Measurements from ENCODE around the gene BCORL1. TPM values are rescaled to one million over a fixed set of nuclear protein-coding genes. Genes with fewer than 3 reads are reported as not detected.

Gene BCORL1
- polyA plus RNA-seq, 3 donors from 2014 or later, result 0.59 to 2.8 TPM; not detected in 1

DNA sequence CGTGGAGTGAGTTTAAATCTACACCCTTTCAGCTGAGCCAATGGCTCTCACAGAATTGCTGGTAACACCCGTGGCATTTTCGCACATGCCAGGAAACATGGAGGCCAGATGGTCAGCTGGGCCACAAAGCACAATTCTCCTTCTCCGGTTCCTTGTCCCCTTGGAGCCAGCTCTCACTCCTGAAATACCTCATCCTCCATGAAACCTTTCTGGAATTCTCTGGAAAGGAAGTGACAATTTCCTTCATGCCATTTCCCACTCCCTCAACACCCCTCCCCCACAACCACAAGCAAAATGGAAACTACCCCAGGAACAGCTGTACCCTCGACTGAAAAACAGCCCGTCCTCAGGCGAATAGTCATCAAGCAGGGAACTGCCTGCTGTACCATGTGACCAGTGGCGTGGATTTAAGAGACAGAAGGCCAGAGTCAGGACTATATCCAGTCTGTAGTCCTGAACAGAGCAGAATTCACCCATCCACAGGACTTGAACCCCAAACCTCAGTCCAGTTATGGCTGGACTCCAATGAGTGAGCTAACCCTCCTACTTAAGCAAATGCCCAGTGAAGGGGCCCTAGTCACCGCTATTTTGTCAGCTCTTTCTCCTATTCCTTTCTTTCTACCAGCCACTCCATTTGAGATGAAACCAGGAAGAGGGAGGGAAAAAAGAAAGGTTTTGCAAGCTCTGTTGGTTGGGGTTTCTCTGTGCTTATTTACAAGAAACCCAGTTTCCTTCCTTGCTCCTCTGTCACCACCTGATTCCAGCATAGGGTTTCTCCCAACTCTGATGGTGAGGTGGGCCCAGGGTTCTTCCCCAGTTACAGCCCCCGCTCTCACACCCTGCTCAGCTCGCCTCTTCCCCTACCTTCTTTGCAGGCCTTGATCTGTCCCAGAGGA is 103.4 kb downstream of the BCORL1 start:
- H3K9me3 Mint-ChIP-seq, result no peaks in the 10 kb centered on the region
- H3K27ac Mint-ChIP-seq, result peak overlapping the region; percentile 93 to 96 (median 94)
- peaks cover 0 to 6% (median 0%) of the 10 kb centered on the region in 3 donors for H3K36me3 Mint-ChIP-seq
- peak overlapping the region; percentile 89 to 97 (median 92) for H3K4me3 Mint-ChIP-seq
- peaks cover 3 to 25% (median 15%) of the 10 kb centered on the region in 3 donors for H3K27me3 Mint-ChIP-seq (ENCODE audit: low read depth in 3 of 3)
- no peak for DNase-seq
- peaks cover 93 to 97% of the 10 kb centered on the region in 2 donors for H3K4me1 Mint-ChIP-seq

DNA sequence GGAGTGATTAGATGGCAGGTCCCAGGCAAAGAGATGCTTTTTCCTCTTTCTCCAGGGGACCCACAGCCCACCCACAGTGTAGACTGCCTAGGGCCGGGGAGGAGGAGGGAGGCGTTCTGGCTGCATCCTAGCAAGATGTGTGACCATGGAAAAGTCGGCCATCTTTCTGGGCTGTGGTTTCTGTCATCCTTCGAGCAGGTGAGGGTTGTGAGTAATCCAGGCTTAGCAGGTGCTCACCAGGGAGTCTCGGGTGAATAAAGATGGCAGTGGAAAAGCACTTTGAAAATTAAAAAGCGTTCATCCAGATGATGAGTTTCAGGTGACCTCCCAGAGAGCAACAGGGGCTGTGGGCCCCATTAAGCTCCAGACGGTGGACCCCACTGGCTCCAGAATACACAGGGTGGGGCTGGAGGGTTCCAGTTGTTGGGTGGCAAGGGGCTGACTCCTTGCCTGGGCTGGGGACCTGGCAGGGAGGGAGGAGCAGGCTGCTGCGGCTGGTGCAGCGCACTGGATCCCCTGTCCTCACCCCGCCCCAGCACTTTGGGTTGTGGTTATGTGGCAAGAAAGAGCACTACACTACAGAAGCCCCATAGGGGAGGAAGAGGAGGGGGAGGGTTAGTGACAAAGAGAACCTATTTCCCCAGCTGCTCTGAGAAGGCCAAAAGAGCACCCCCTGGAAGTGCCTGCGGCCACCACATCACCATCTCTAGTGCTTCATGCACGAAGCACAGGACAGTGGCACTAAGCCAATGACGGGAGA is 104.2 kb downstream of the BCORL1 start:
- H3K27ac Mint-ChIP-seq, result peak overlapping the region; percentile 93 to 96 (median 94)
- H3K4me1 Mint-ChIP-seq, result peaks cover 88 to 90% of the 10 kb centered on the region in 2 donors
- H3K27me3 Mint-ChIP-seq (ENCODE audit: low read depth in 3 of 3), result peaks cover 3 to 25% (median 15%) of the 10 kb centered on the region in 3 donors
- DNase-seq, result peak; percentile 85 to 87 (median 85)
- peak overlapping the region; percentile 89 to 97 (median 92) for H3K4me3 Mint-ChIP-seq
- H3K36me3 Mint-ChIP-seq, result peaks cover 0 to 6% (median 0%) of the 10 kb centered on the region in 3 donors
- H3K9me3 Mint-ChIP-seq, result no peaks in the 10 kb centered on the region

DNA sequence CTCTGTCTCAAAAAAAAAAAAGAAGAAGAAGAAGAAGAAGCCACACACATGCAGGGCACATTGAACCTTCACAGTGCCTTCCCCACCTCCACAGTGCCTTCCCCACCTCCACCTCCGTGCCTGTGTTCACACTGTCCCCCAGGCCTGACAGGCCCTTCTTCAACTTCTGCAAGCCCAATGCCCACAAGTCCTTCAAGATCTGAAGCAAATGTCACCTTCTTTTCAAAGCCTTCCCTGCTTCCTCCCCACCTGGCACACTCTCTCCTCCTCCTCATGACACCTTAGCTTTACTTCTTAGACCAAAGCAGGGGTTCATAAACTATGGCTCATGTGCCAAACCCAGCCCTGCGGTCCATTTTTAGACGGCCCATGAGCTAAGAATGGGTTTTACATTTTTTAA is 107.9 kb downstream of the BCORL1 start:
- H3K9me3 Mint-ChIP-seq, result no peaks in the 10 kb centered on the region
- peak overlapping the region; percentile 49 to 96 (median 89) for H3K4me3 Mint-ChIP-seq
- H3K27me3 Mint-ChIP-seq (ENCODE audit: low read depth in 3 of 3), result peaks cover 12 to 25% (median 13%) of the 10 kb centered on the region in 3 donors
- peak overlapping the region; percentile 88 to 98 (median 95) for H3K27ac Mint-ChIP-seq
- DNase-seq, result no peak
- H3K4me1 Mint-ChIP-seq, result peaks cover 85 to 87% of the 10 kb centered on the region in 2 donors
- peaks cover 0 to 6% (median 0%) of the 10 kb centered on the region in 3 donors for H3K36me3 Mint-ChIP-seq

DNA sequence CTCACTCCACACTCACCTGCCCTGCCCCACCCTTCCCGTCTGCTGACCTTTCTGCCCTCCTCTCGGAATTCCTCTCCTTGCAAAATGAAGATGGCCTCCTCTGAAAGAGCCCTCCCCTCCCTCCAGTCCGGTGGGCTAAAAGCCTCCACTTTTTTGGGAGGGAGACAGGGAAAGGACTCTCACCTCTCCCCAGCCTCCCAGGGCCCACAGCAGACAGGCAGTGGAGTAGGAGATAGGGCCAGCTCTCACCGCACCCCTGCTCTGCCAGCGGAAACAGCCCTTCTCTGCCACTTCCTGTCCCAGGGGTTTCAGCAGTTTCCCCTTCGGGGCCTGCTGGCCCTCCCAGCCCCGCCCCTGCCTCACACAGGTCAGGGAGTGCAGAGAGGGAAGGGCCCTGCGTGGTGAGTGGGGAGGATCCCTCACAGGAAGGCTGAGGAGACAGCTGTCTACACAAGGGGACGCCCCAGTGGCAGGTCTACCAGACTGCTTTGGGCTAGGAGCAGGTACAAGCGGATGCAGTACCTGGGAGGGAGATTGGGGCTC is 109.6 kb downstream of the BCORL1 start:
- Mint-ChIP-seq H3K9me3 (no peaks in the 10 kb centered on the region), H3K27ac (peak overlapping the region; percentile 94 to 98 (median 96)), H3K4me3 (peak overlapping the region; percentile 89 to 96 (median 96)), H3K4me1 (peaks cover 81 to 83% of the 10 kb centered on the region in 2 donors), H3K36me3 (peaks cover 0 to 6% (median 0%) of the 10 kb centered on the region in 3 donors), H3K27me3 (ENCODE audit: low read depth in 3 of 3) (peaks cover 7 to 17% (median 12%) of the 10 kb centered on the region in 3 donors)
- DNase-seq, result peak; percentile 84 to 86 (median 85)

GRCh38 chrX:130093271-130093670 is 110.8 kb downstream of the BCORL1 start:
- no peak for DNase-seq
- peak overlapping the region in 3 of 5 donors; percentile 12 to 96 (median 43) for H3K4me3 Mint-ChIP-seq
- peaks cover 3 to 17% (median 12%) of the 10 kb centered on the region in 3 donors for H3K27me3 Mint-ChIP-seq (ENCODE audit: low read depth in 3 of 3)
- H3K27ac Mint-ChIP-seq, result peak overlapping the region; percentile 94 to 98 (median 96)
- H3K4me1 Mint-ChIP-seq, result peaks cover 80 to 84% of the 10 kb centered on the region in 2 donors
- H3K36me3 Mint-ChIP-seq, result peaks cover 0 to 3% (median 0%) of the 10 kb centered on the region in 3 donors
- H3K9me3 Mint-ChIP-seq, result no peaks in the 10 kb centered on the region

GRCh38 chrX:130094696-130095095 is 112.3 kb downstream of the BCORL1 start:
- peak overlapping the region; percentile 78 to 90 (median 88) for H3K27ac Mint-ChIP-seq
- peaks cover 3 to 17% (median 12%) of the 10 kb centered on the region in 3 donors for H3K27me3 Mint-ChIP-seq (ENCODE audit: low read depth in 3 of 3)
- DNase-seq, result peak in 2 of 3 donors; percentile 33 to 44
- H3K36me3 Mint-ChIP-seq, result peaks cover 0 to 3% (median 0%) of the 10 kb centered on the region in 3 donors
- H3K9me3 Mint-ChIP-seq, result no peaks in the 10 kb centered on the region
- H3K4me3 Mint-ChIP-seq, result peak overlapping the region; percentile 26 to 61 (median 51)
- peaks cover 81 to 84% of the 10 kb centered on the region in 2 donors for H3K4me1 Mint-ChIP-seq

GRCh38 chrX:130095249-130096030 is 113.0 kb downstream of the BCORL1 start:
- peaks cover 3 to 13% (median 12%) of the 10 kb centered on the region in 3 donors for H3K27me3 Mint-ChIP-seq (ENCODE audit: low read depth in 3 of 3)
- peaks cover 83 to 85% of the 10 kb centered on the region in 2 donors for H3K4me1 Mint-ChIP-seq
- H3K4me3 Mint-ChIP-seq, result peak overlapping the region; percentile 3 to 61 (median 42)
- no peaks in the 10 kb centered on the region for H3K9me3 Mint-ChIP-seq
- H3K36me3 Mint-ChIP-seq, result peaks cover 0 to under 1% (median 0%) of the 10 kb centered on the region in 3 donors
- H3K27ac Mint-ChIP-seq, result peak overlapping the region; percentile 78 to 90 (median 88)
- no peak for DNase-seq

DNA sequence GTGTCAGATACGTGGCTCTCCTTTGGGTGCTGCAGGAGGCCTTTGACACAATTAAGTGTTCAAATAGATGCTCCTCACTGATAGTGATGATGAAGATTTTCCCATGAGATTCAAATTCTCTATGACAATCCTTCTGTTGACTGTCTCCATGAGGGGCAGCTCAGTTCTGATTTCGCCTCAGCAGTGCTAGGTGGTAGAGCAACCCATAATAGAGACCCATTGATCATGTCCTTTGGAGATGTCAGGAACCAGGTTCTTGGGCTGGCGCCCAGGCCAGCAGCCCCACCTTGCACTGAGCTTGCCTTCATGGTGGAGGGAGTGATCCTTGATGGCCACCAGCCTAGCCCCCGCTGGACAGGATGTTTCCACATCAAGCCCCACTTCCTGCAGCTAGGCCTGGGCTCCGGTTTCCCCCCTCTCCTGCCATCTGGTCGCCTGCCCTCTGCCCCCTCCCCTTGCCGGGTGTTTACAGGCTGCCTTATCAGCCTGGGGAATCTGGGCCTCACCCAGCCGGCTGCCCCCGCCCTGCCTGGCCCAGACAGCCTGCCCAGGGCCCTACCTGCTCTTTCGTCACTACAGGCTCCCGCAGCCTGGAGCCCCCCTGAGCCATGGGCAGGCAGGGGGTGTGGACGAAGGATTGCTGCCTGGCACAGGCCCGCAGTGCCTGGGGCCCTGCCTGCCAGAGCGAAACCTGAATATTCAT is 115.2 kb downstream of the BCORL1 start:
- peaks cover 84% of the 10 kb centered on the region in 2 donors for H3K4me1 Mint-ChIP-seq
- H3K4me3 Mint-ChIP-seq, result peak overlapping the region; percentile 71 to 85 (median 71)
- peak; percentile 43 to 60 (median 57) for DNase-seq
- H3K36me3 Mint-ChIP-seq, result peaks cover 0 to 4% (median 0%) of the 10 kb centered on the region in 3 donors
- peak overlapping the region; percentile 87 to 94 (median 92) for H3K27ac Mint-ChIP-seq
- H3K9me3 Mint-ChIP-seq, result no peaks in the 10 kb centered on the region
- H3K27me3 Mint-ChIP-seq (ENCODE audit: low read depth in 3 of 3), result peaks cover 1 to 7% (median 6%) of the 10 kb centered on the region in 3 donors

GRCh38 chrX:130098210-130098552 is 115.7 kb downstream of the BCORL1 start:
- H3K4me3 Mint-ChIP-seq, result peak overlapping the region; percentile 71 to 85 (median 71)
- peak overlapping the region; percentile 87 to 94 (median 92) for H3K27ac Mint-ChIP-seq
- DNase-seq, result no peak
- peaks cover 0 to 4% (median 0%) of the 10 kb centered on the region in 3 donors for H3K36me3 Mint-ChIP-seq
- peaks cover 1 to 7% (median 6%) of the 10 kb centered on the region in 3 donors for H3K27me3 Mint-ChIP-seq (ENCODE audit: low read depth in 3 of 3)
- H3K4me1 Mint-ChIP-seq, result peaks cover 84% of the 10 kb centered on the region in 2 donors
- H3K9me3 Mint-ChIP-seq, result no peaks in the 10 kb centered on the region

- Mint-ChIP-seq H3K27me3 (ENCODE audit: low read depth in 3 of 3) (peaks cover 0 to 4% (median 2%) of the 10 kb centered on the region in 3 donors), H3K4me3 (peak overlapping the region in 4 of 5 donors; percentile 4 to 26 (median 14)), H3K9me3 (no peaks in the 10 kb centered on the region), H3K4me1 (peaks cover 87 to 89% of the 10 kb centered on the region in 2 donors), H3K36me3 (peaks cover 0 to 4% (median 0%) of the 10 kb centered on the region in 3 donors), H3K27ac (peak overlapping the region; percentile 72 to 94 (median 90))
- no peak for DNase-seq
Observed at GRCh38 chrX:130100180-130100579, 117.7 kb downstream of the BCORL1 start.

DNA sequence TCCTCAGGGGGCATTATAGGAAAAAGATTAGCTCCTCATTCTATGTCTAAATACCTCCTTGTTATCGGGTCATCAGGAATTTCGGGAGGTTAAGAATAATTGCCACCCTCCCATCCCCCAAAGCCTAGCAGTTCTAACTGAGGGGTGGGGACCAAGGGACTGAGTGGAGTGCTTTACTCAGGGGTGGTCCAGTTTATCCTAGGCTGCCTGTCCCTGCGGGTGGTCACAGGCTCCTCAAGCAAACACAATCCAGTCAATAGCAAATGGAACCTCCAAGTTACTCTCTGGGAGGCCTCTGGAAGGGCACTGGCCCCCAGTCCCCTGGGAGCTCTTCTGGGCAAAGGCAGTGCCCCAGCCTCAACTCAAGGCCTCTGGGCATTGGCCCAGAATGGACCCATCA is 121.2 kb downstream of the BCORL1 start:
- no peaks in the 10 kb centered on the region for H3K9me3 Mint-ChIP-seq
- no peak for DNase-seq
- H3K4me1 Mint-ChIP-seq, result peaks cover 90 to 94% of the 10 kb centered on the region in 2 donors
- peaks cover 0 to 4% (median 0%) of the 10 kb centered on the region in 3 donors for H3K36me3 Mint-ChIP-seq
- peak overlapping the region in 1 of 5 donors; percentile 49 for H3K4me3 Mint-ChIP-seq
- peaks cover 0 to 6% (median 0%) of the 10 kb centered on the region in 3 donors for H3K27me3 Mint-ChIP-seq (ENCODE audit: low read depth in 3 of 3)
- H3K27ac Mint-ChIP-seq, result peak overlapping the region in 4 of 6 donors; percentile 55 to 70 (median 67)

DNA sequence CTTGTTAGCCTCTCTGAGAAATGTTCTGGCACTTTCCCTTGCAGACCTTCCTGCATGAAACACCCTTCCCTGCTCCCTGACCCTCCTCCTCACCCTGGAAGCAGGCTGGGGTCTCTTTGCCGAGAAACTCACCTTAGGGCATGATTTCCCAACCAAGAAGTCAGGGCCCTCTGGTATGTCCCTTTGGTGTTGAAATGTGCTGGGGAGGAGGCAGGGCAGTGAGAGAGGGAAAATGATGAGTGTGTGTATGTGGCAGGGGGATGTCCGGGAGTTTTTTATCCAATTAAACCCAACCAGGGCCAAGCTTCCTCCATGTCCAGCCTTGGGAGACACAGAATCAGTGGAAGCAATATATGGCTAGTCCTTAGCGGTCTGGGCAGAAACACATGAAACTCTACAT is 122.8 kb downstream of the BCORL1 start:
- no peaks in the 10 kb centered on the region for H3K9me3 Mint-ChIP-seq
- peaks cover 80 to 83% of the 10 kb centered on the region in 2 donors for H3K4me1 Mint-ChIP-seq
- H3K27me3 Mint-ChIP-seq (ENCODE audit: low read depth in 3 of 3), result peaks cover 0 to 6% (median 5%) of the 10 kb centered on the region in 3 donors
- H3K4me3 Mint-ChIP-seq, result peak overlapping the region; percentile 19 to 59 (median 28)
- peaks cover 0 to 4% (median 0%) of the 10 kb centered on the region in 3 donors for H3K36me3 Mint-ChIP-seq
- no peak for DNase-seq
- peak overlapping the region in 5 of 6 donors; percentile 54 to 82 (median 66) for H3K27ac Mint-ChIP-seq
